RWPE2 (cell line): ENCODE measurements around the gene YIPF2.
"Not testable (repeated sequence)": the region's sequence is repeated elsewhere in the genome, so short reads cannot be mapped to it uniquely, and the experiment has no call there.

Experiments
- ATAC-seq: fragments of 200-7000 bp; cut with Tn5 transposase; 3 replicates; pipeline ENCODE4 v1.9.1; 2021; ENCODE audit warnings: low read depth
- DNase-seq: peaks from one replicate; pipeline ENCODE4 v3.0.0-alpha.2; 2020; ENCODE audit warnings: low spot score
- H3K27ac ChIP-seq: fragments of 450-650 bp; 2 replicates; pipeline ENCODE4 v1.5.1; 2017; ENCODE audit warnings: mild to moderate bottlenecking; ENCODE audit not compliant: poor library complexity, severe bottlenecking
- H3K27me3 ChIP-seq: fragments of 250-450 bp; sonication (Bioruptor Pico); 2 replicates; pipeline ENCODE4 v1.5.1; 2021; ENCODE audit warnings: mild to moderate bottlenecking, moderate library complexity; ENCODE audit not compliant: insufficient read depth, poor library complexity, severe bottlenecking
- H3K36me3 ChIP-seq: fragments of 250-450 bp; sonication (Bioruptor Pico); 2 replicates; pipeline ENCODE4 v1.5.1; 2020; ENCODE audit warnings: low read depth, mild to moderate bottlenecking, moderate library complexity
- H3K4me1 ChIP-seq: fragments of 250-450 bp; sonication (Bioruptor Pico); 2 replicates; pipeline ENCODE4 v1.5.1; 2021; ENCODE audit warnings: mild to moderate bottlenecking, moderate library complexity; ENCODE audit not compliant: insufficient read depth, poor library complexity, severe bottlenecking
- H3K4me3 ChIP-seq: fragments of 250-450 bp; sonication (Bioruptor Pico); 2 replicates; pipeline ENCODE4 v1.5.1; 2021; ENCODE audit warnings: mild to moderate bottlenecking, moderate library complexity; ENCODE audit not compliant: severe bottlenecking
- H3K9me3 ChIP-seq: fragments of 250-450 bp; sonication (Bioruptor Pico); 2 replicates; pipeline ENCODE4 v1.5.1; 2021; ENCODE audit warnings: mild to moderate bottlenecking, moderate library complexity; ENCODE audit not compliant: severe bottlenecking
- TF ChIP-seq, protein P1 (sequence below): fragments of 450-650 bp; IDR thresholded peaks from one replicate; pipeline ENCODE4 v1.5.1; 2017; ENCODE audit warnings: mild to moderate bottlenecking, moderate library complexity; ENCODE audit not compliant: poor library complexity, severe bottlenecking

The YIPF2 gene

DNA sequence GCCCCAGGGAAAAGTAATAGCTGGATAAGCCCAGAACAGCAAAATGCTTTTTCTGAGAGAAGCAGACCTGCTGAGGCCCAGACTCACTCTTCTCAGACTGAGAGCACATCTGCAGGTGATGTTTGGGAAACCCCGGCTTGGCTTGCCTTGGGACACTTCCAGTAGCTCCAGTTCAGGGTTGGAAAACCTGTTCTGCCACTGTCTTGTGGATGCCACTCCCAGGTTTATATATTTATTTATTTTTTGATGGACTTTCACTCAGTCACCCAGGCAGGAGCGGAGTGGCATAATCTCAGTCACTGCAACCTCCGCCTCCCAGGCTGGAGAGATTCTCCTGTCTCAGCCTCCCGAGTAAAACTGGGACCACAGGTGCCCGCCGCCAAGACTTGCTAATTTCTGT lies 24.4 kb upstream of the YIPF2 start:
- no peak for DNase-seq
- H3K4me3 ChIP-seq = no peak overlapping the region
- H3K4me1 ChIP-seq = peaks cover 20% of the 10 kb centered on the region
- H3K27me3 ChIP-seq = no peaks in the 10 kb centered on the region
- peak; percentile 69; the same call in 2 of the 3 replicates for ATAC-seq
- no peaks in the 10 kb centered on the region for H3K36me3 ChIP-seq
- H3K27ac ChIP-seq = no peak overlapping the region
- no peaks in the 10 kb centered on the region for H3K9me3 ChIP-seq
- TF ChIP-seq, protein P1, sequence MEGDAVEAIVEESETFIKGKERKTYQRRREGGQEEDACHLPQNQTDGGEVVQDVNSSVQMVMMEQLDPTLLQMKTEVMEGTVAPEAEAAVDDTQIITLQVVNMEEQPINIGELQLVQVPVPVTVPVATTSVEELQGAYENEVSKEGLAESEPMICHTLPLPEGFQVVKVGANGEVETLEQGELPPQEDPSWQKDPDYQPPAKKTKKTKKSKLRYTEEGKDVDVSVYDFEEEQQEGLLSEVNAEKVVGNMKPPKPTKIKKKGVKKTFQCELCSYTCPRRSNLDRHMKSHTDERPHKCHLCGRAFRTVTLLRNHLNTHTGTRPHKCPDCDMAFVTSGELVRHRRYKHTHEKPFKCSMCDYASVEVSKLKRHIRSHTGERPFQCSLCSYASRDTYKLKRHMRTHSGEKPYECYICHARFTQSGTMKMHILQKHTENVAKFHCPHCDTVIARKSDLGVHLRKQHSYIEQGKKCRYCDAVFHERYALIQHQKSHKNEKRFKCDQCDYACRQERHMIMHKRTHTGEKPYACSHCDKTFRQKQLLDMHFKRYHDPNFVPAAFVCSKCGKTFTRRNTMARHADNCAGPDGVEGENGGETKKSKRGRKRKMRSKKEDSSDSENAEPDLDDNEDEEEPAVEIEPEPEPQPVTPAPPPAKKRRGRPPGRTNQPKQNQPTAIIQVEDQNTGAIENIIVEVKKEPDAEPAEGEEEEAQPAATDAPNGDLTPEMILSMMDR = no peak

DNA sequence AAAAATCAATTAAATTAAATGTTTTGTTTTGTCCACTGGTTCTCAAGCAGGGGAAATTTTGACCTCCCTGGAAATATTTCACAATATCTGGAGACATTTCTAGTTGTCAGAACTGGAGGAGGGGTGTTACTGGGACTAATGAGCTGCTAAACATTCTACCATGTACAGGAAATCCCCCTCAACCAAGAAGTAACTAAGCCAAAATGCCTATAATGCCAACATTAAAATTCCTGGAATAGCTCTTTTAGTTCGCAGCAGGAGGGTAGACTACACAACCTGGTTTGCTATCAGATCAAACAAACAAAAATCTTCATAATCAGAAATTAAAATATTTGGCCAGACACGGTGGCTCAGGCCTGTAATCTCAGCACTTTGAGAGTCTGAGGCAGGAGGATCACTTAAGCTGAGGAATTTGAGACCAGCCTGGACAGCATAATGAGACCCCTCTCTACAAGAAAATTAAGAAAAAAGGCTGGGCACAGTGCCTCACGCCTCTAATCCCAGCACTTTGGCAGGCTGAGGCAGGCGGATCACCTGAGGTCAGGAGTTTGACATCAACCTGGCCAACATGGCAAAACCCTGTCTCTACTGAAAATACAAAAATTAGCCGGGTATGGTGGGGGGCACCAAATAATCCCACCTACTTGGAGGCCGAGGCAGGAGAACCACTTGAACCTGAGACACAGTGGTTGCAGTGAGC lies 18.7 kb upstream of the YIPF2 start:
- no peaks in the 10 kb centered on the region for H3K27me3 ChIP-seq
- H3K27ac ChIP-seq = no peak overlapping the region
- H3K36me3 ChIP-seq = no peaks in the 10 kb centered on the region
- H3K4me3 ChIP-seq = no peak overlapping the region
- no peaks in the 10 kb centered on the region for H3K9me3 ChIP-seq
- H3K4me1 ChIP-seq = peaks cover 7% of the 10 kb centered on the region
- TF ChIP-seq, protein P1 = no peak
- DNase-seq = no peak
- ATAC-seq = no peak

DNA sequence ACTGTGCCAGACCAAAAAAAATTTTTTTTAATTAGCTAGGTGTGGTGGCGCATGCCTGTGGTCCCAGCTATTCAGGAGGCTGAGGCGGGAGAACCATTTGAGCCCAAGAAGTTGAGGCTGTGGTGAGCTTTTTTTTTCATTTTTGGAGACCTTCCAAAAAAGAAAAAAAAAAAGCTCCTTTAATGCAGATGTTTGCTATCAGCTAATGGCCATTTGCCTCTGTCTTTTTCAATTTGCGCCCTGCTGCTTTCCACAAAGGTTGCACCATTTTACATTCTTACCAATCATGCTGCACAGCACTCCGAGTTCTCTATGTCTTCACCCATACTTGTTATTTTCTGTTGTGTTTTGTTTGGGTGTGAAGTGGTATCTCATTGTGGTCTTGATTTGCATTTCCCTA lies 16.8 kb upstream of the YIPF2 start:
- ATAC-seq = no peak
- no peaks in the 10 kb centered on the region for H3K27me3 ChIP-seq
- H3K9me3 ChIP-seq = no peaks in the 10 kb centered on the region
- peaks cover 7% of the 10 kb centered on the region for H3K4me1 ChIP-seq
- TF ChIP-seq, protein P1 = no peak
- DNase-seq = no peak
- no peak overlapping the region for H3K27ac ChIP-seq
- no peak overlapping the region for H3K4me3 ChIP-seq
- H3K36me3 ChIP-seq = no peaks in the 10 kb centered on the region

DNA sequence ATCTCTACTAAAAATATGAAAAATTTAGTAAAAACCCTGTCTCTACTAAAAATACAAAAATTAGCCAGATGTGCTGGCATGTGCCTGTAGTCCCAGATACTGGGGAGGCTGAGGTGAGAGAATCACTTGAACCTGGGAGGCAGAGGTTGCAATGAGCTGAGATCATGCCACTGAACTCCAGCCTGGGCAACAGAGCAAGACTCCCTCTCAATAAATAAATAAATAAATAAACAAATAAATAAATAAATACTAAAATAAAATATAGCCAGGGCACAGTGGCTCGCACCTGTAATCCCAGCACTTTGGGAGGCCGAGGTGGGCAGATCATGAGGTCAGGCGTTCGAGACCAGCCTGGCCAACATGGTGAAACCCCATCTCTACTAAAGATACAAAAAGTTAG lies 15.0 kb upstream of the YIPF2 start:
- ATAC-seq, H3K36me3 ChIP-seq, DNase-seq, H3K9me3 ChIP-seq, H3K4me3 ChIP-seq, H3K27me3 ChIP-seq, H3K27ac ChIP-seq: not testable (repeated sequence)
- peaks cover 13% of the 10 kb centered on the region for H3K4me1 ChIP-seq

DNA sequence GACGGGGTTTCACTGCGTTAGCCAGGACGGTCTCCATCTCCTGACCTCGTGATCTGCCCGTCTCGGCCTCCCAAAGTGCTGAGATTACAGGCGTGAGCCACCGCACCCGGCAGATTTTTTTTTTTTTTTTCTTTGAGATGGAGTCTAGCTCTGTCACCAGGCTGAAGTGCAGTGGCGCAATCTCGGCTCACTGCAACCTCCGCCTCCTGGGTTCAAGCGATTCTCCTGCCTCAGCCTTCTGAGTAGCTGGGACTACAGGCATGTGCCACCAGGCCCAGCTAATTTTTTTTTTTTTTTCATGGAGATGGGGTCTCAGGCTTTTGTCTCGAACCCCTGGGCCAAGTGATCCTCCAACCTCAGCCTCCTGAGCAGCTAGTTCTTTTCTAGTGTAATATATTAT lies 13.2 kb upstream of the YIPF2 start:
- H3K36me3 ChIP-seq, H3K27ac ChIP-seq, H3K27me3 ChIP-seq, H3K4me3 ChIP-seq, H3K9me3 ChIP-seq, DNase-seq, ATAC-seq, H3K4me1 ChIP-seq: not testable (repeated sequence)

DNA sequence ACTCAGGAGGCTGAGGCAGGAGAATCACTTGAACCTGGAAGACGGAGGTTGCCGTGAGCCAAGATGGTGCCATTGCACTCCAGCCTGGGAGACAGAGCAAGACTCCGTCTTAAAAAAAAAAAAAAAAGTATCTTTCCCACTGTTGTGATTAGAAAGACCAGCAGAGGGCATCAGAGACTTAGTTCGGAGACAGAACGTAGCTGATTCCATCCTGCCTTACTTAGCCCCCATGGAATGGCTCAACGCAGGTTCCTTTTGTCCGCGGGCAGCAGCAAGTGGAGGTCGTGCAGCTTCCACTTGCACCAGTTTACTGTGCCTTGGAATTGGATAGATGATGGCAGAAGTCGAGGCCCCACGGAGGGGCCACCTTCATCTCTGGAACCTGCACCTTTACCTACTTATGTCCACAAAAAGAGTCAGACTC lies 8.2 kb upstream of the YIPF2 start:
- Histone ChIP-seq H3K9me3 (no peaks in the 10 kb centered on the region), H3K4me1 (peaks cover 5% of the 10 kb centered on the region), H3K36me3 (no peaks in the 10 kb centered on the region), H3K27ac (no peak overlapping the region), H3K4me3 (no peak overlapping the region), H3K27me3 (no peaks in the 10 kb centered on the region)
- TF ChIP-seq, protein P1 = peak; percentile 83
- DNase-seq = no peak
- ATAC-seq = peak; percentile 47
